Measurements from ENCODE around the gene RPLP1.

- TF ChIP-seq POLR2A (IDR thresholded peaks at IDR 0.05; ENCODE audit: low read depth, low read length): no peak
- no peak for TF ChIP-seq POLR2AphosphoS5 (IDR thresholded peaks at IDR 0.05; ENCODE audit: low read depth, low read length)
Measured at GRCh38 chr15:69454953-69455352, 2.3 kb downstream of the RPLP1 start.
